Measurements from ENCODE around the gene LCE6A.

- peak in 3 of 4 experiments; percentile 23 to 50 (median 35) for TF ChIP-seq CTCF (IDR thresholded peaks at IDR 0.05)
- no peak for TF ChIP-seq POLR2A (IDR thresholded peaks at IDR 0.05)
- TF ChIP-seq POLR2AphosphoS5 (IDR thresholded peaks at IDR 0.05): no peak
Observed at GRCh38 chr1:152869808-152870419, 27.3 kb downstream of the LCE6A start.

Measured in prostate gland (tissue), 2 donors.